RKO (cell line): Measurements from ENCODE around the gene SCG5.
A peak's percentile ranks its signal among the peaks of the same experiment; 100 is the strongest.

Experiments
- DNase-seq: peaks from one replicate; pipeline ENCODE4 v3.0.0-alpha.2; 2016; ENCODE audit warnings: low spot score

The SCG5 gene

GRCh38 chr15:32691689-32692038 lies 50.2 kb downstream of the SCG5 start:
- DNase-seq: no peak

DNA sequence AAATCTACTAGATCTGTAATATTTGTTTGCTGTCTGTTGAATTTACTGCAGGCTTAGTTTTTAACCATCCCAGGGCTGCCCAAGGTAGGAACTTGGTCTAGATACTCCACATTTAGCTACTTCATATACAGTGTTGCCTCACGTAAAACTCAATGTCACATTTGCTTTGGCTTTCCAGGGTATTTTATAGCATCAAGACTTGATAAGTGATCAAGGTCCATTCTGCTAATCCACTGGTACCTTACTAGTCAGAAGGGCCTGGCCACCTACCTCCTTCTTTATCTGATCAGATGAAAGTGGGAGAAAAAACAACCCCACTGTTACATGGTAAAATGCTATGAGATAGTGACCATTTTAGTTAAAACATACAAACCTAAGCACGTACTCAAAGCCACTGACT lies 50.8 kb downstream of the SCG5 start:
- no peak for DNase-seq

DNA sequence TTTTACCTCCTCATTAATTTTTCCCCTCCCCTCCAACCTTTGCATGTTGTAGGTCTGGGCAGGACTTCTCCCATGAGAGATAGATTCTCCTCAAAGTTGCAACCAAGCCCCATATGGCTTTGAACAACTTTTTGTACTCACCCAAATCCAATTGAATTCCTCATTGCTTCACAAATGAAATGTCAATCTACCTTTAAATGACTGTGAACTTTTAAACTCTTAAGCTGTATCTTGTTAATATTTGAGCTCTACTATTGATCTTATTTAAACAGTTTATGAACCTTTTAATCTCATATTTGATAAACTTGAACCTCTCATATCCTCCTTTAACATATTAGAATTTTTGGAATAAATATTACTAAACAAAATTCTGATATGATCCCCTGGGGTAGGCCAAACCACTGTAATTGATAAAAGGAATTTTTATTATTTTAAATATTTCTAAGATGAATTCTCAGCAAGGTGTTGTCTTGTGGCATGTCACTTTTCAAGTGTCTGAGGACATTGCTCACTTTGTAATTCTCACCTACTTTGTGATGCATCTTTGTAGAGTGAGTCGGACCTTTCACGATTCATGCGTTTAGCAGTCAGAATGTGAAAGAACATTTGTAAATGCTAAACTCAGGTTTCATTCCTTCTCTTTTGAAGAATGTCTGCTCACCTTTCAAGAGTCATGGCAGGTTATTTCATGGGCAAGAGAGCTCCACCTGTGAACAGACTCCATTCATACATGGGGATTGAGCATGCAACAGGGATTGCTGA lies 52.9 kb downstream of the SCG5 start:
- no peak for DNase-seq

DNA sequence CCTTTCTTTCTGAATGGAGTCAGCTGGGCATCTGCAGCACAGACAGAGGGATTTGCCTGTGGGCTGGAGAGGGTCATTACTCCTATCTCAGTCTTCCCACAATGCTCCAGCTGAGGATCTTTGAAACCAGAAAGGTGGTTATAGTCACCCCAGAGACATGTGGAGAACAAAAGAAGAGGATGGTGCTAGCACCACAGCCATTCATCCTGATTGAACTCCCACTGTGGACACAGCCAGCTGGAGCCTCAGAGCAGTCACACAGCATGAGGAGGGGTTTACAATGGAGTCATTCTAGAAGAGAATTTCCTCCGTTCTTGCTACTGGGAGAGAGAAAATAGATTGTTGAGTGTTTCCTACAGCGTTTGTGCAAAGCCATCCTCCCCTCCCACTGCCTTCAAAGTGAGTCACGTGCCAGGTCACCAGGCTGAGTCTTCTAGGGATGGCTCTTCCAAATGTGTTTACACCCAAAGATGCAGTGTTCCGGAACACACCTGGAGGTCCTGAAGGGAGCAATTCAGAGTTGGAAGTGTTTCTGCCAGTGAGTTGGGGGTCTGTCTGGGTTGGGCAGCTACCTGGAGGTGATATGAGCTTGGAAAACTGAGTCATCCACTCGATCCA lies 57.4 kb downstream of the SCG5 start:
- no peak for DNase-seq

DNA sequence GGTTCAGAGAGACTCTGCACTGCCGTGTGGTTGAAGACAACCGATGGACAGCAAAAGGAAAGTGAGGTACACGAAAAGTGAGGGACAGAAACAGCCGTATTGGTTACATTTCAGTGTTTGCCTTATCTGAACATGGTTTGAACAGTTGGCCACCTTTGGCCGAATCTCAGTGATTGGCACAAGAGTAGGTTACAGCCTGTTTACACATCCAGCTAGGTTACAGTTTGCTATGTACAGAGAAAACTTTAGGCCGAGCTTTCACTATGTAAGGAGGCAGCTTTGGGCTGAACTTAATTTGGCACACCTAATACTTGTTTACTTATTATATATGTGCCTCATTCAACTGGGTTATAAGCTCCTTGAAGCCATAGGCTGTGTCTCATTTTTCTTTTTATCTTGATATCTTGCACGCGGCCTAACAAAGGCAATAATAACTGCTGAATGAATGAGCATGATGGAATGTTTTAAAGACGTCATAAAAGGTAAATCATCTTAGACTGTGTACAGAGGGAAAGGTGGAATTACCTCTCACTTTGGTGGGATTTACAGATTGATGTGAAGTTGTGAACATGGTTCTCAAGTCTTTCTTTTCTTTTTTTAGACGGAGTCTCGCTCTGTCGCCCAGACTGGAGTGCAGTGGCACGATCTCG lies 59.1 kb downstream of the SCG5 start:
- DNase-seq: no peak

- DNase-seq: no peak
These were observed 60.4 kb downstream of the SCG5 start for GRCh38 chr15:32701863-32702262.

- no peak for DNase-seq
These were observed 63.0 kb downstream of the SCG5 start for GRCh38 chr15:32704395-32704981.

DNA sequence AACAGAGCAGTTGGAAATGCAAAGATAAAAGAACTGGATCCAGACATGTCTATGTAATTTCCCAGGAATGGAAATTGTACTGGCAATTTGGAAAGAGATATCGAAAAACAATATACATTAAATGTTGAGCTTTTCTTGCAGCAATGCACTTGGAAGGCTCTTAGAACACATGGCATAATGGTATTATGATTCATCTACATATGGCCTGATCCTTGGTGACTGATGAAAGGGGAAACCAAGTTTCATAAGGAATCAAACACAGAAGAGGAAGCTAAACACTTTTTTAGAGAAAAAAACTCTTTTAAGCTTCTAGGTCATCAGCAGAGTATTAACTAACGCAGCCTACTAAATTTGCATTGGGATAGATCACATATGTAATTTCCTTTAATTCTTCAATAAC lies 63.9 kb downstream of the SCG5 start:
- no peak for DNase-seq

GRCh38 chr15:32706704-32707103 lies 65.2 kb downstream of the SCG5 start:
- DNase-seq: peak; percentile 27

DNA sequence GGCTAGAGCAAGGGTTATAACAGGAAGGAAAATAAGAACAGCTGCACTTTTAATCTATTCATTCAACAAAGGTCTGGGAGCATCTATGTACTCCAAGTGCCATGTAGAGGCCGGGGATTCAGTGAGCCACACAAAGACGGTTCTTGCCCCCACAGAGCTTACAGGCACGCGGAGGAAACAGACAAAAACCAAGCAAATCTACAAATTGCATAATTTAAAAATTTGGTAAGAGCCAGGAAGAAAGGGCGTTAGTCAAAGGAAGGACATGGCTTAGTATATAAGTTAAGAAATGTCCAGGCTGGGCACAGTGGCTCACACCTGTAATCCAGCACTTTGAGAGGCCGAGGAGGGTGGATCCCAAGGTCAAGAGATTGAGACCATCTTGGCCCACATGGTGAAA lies 65.9 kb downstream of the SCG5 start:
- DNase-seq: no peak

DNA sequence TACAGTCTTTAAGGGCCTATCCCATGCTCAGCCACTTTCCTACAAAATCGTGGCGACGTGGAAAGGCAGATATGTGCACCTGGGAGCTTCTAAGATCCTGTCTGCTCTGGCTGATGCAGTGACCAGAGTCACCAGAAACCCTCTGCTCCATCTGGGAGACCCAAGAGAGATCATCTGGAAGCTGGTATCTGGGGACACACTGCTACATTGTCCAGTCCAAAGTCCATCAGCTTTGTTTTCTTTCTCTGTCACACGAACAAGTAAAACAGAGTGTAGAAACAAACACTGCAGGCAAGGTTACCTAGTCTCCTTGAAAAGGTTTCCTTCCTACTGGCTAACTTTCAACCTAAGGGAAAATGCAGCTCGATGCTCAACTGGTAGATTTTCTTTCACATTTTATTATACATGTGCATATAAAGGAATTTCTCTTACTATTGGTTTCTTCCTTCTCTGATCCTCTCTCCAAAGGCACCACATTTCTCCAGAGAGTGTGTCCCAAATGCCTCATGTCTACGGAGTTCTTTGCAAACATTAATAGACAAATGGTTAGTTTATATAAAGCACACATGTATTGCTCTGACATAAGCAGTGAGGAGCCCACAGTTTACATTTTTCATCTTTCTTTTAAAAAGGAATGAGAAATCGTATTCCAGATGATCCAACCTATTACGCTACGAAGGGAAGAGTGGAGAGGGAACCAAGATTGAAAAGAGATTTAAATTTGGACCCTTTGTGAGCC lies 68.0 kb downstream of the SCG5 start:
- no peak for DNase-seq

GRCh38 chr15:32715276-32715675 lies 73.8 kb downstream of the SCG5 start:
- DNase-seq: no peak

GRCh38 chr15:32716216-32716914 lies 74.9 kb downstream of the SCG5 start:
- DNase-seq: no peak

- DNase-seq: no peak
These were observed 75.5 kb downstream of the SCG5 start for GRCh38 chr15:32716915-32717425.

- no peak for DNase-seq
These were observed 76.1 kb downstream of the SCG5 start, which contains the start of gene GREM1 for GRCh38 chr15:32717426-32718226. Gene GREM1, plus strand, starts transcription at chr15:32718004. Its CDS starts 12,687 bp downstream, at chr15:32730691.

DNA sequence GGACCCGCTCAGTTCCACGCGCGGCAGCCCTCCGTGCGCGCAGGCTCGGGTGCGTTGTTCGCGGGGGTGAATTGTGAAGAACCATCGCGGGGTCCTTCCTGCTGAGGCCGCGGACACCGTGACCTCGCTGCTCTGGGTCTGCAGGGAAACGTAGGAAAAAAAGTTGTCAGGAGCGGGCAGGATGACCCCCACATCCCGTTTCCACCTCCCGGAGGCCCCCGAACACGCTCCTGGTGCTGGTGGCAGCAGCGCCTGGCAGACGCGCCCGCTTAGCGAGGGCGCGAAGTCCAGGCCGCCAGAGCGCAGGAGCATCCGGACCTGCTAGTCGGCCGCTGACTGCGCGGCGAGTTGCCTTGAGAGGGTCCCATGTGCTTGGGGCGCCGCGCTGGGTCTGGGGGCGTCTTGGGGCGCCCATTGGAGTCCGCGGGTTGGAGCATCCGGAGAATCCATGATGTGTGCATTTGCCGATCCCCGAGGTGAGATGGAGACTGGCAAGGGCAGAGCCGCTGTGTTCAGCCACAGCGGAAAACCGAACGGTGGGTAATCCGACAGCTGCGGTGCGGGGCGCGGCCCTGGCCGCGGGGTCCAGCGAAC lies 76.8 kb downstream of the SCG5 start:
- no peak for DNase-seq

- DNase-seq: no peak
These were observed 77.6 kb downstream of the SCG5 start for GRCh38 chr15:32718821-32719716.

GRCh38 chr15:32721596-32721995 lies 80.1 kb downstream of the SCG5 start:
- DNase-seq: no peak

DNA sequence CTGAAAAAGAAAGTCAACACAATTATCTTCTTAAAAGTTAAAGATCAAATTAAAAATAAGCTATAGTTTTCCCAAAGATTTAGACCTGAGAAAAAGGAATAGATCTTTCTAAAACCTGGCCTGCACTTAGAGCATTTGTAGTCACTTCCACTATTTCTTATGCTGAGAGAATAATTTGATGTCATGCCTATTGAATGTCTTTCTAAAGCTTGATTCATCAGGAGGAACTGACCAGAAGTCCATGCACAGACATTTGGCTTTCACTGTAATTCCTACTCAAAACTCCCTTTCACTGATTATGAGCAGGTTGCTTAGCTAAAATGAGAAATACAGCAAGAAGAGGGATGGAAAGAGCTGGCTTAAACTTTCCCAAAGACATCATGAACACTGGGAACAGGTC lies 80.6 kb downstream of the SCG5 start:
- DNase-seq: no peak
